CD4-positive, alpha-beta T cell (primary cell): ENCODE data around the gene ATP2A3. TPM values are rescaled to one million over a fixed set of nuclear protein-coding genes. Genes with fewer than 3 reads are reported as not detected.

Source experiments
- ATAC-seq: fragments of 200-7000 bp; cut with Tn5 transposase; one replicate; pipeline ENCODE4 v1.10.0; 2022; ENCODE audit warnings: mild to moderate bottlenecking; ENCODE audit not compliant: poor library complexity
- CTCF ChIA-PET: fragments of 350-600 bp; sonication (Branson Sonifier 250); formaldehyde crosslinking; loops from one replicate; lab custom pipeline; 2021; ENCODE audit warnings: antibody characterized with exemption, inconsistent platforms; lab: Charles Lee
- POLR2A ChIA-PET: fragments of 350-600 bp; sonication (Branson Sonifier 250); formaldehyde crosslinking; loops from one replicate; lab custom pipeline; 2021; ENCODE audit warnings: antibody characterized with exemption, inconsistent platforms; lab: Charles Lee
- DNase-seq, 14 experiments: peaks; one replicate each; pipeline ENCODE4 v3.0.0-alpha.2; 2013 to 2020; ENCODE audit warnings: mixed read lengths in 2 of 14
- H3K27ac ChIP-seq, 2 donors: one replicate each; pipeline versions ENCODE4 v1.5.1 to v1.7.0; 2013; ENCODE audit warnings: low read length in 2 of 2, low read depth in 1 of 2, mild to moderate bottlenecking in 1 of 2
- H3K27me3 ChIP-seq, 2 experiments: 1 replicate in 1 of 2; 2 replicates in 1 of 2; pipeline versions ENCODE4 v1.6.1 to v1.7.0; 2013; ENCODE audit warnings: low read length in 2 of 2, control low read depth in 1 of 2, mild to moderate bottlenecking in 1 of 2, moderate library complexity in 1 of 2; ENCODE audit not compliant: insufficient read depth in 2 of 2, control insufficient read depth in 1 of 2
- H3K36me3 ChIP-seq: one replicate; pipeline ENCODE4 v1.6.1; 2013; ENCODE audit warnings: low read length, control low read depth; ENCODE audit not compliant: insufficient read depth
- H3K4me1 ChIP-seq: one replicate; pipeline ENCODE4 v1.6.1; 2013; ENCODE audit warnings: low read length, control low read depth; ENCODE audit not compliant: insufficient read depth
- H3K4me3 ChIP-seq: one replicate; pipeline ENCODE4 v1.5.1; 2013; ENCODE audit warnings: mild to moderate bottlenecking, low read length, moderate library complexity
- H3K9me3 ChIP-seq, 2 experiments: 1 replicate in 1 of 2; 2 replicates in 1 of 2; pipeline versions ENCODE4 v1.6.1 to v1.7.0; 2013; ENCODE audit warnings: low read length in 2 of 2, mild to moderate bottlenecking in 2 of 2, control low read depth in 1 of 2, moderate library complexity in 1 of 2; ENCODE audit not compliant: control insufficient read depth in 1 of 2, insufficient read depth in 1 of 2
- H3K27ac Mint-ChIP-seq: one replicate; pipeline ENCODE4 v1.8.0; 2020; ENCODE audit warnings: mixed read lengths
- H3K27me3 Mint-ChIP-seq: one replicate; pipeline ENCODE4 v1.8.0; 2021; ENCODE audit warnings: mixed read lengths
- H3K36me3 Mint-ChIP-seq: one replicate; pipeline ENCODE4 v1.8.0; 2021; ENCODE audit warnings: low read depth, mixed read lengths
- H3K4me1 Mint-ChIP-seq: one replicate; pipeline ENCODE4 v1.8.0; 2021; ENCODE audit warnings: low read depth, mixed read lengths
- H3K4me3 Mint-ChIP-seq: one replicate; pipeline ENCODE4 v1.8.0; 2020; ENCODE audit warnings: mild to moderate bottlenecking, mixed read lengths
- H3K9me3 Mint-ChIP-seq: one replicate; pipeline ENCODE4 v1.8.0; 2020; ENCODE audit warnings: mixed read lengths
- CTCF ChIP-seq: fragments of 200-600 bp; IDR thresholded peaks from one replicate; pipeline ENCODE4 v1.8.0; 2022; ENCODE audit warnings: antibody characterized with exemption, mild to moderate bottlenecking
- intact Hi-C, 2 experiments: fragments of 100-400 bp; cut with DNase I in 1 of 2; cut with micrococcal nuclease in 1 of 2; formaldehyde crosslinking; loops; one replicate each; pipeline versions ENCODE4 v1.15.1 to v1.9.0; 2023 to 2025; cut with DNase I, micrococcal nuclease
- total RNA-seq, 174 experiments: library from RNA in 2 of 174; stranded (reverse) in 2 of 174; gene quantifications; one replicate each; pipeline ENCODE4 v1.2.3 and lab custom pipeline; 2021 to 2026

The ATP2A3 gene
- total RNA-seq, 2 experiments from 2014 or later: 197 to 199 TPM

- ATAC-seq (no peak), DNase-seq (peak in 1 of 14 experiments; percentile 48)
- Histone ChIP-seq H3K36me3 (peaks cover 4% of the 10 kb centered on the region), H3K9me3 (peaks cover 0 to 3% of the 10 kb centered on the region in 2 experiments), H3K4me3 (no peak overlapping the region), H3K27ac (no peak overlapping the region), H3K4me1 (peaks cover 57% of the 10 kb centered on the region), H3K27me3 (no peaks in the 10 kb centered on the region)
- Mint-ChIP-seq H3K4me3 (peak overlapping the region; percentile 45), H3K9me3 (no peaks in the 10 kb centered on the region), H3K27me3 (no peaks in the 10 kb centered on the region), H3K4me1 (peaks cover 57% of the 10 kb centered on the region), H3K36me3 (no peaks in the 10 kb centered on the region), H3K27ac (peak overlapping the region; percentile 82)
- TF ChIP-seq CTCF: no peak
- POLR2A ChIA-PET: interaction anchor here (1.1 kb wide), 1 partner anchor 44 kb away, joined by 3 read pairs; the partner anchor contains the start of gene NCBP3
- CTCF ChIA-PET: no interaction called here
- intact Hi-C loops: no loop called here
These were observed 74.0 kb downstream of the ATP2A3 start for GRCh38 chr17:3890082-3890877.

DNA sequence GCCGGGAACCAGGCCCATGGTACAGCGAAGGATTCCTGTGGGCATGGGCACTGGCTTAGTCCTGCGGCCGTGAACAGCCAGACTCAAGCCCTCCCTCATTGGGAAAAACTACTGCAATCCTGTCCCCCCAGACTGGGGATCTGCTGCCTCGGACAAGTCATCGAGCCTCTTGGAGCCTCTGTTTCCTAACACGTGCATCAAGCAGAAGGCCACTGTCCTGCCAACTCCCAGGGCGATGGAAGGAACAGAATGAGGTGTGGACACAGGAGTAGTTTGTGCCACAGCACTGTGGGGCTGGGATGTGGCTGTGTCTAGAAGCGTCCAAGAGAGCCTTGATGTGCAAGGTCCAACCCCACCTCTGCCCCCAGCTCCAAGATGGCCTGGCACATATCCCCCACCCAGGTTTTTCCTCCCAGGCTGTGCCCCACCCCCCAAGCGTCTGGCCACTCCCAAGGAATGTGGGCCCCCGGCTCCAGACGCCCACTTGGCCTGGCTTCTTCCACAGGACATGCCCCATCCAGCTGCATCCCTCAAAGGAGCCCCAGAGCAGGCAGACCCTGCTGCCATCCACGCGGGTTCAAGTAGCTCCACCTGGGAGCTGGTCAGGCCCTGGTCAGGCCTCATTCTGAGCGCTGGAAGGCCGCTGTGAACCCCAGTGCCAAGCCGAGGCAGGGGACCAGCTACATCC, 74.8 kb downstream of the ATP2A3 start:
- Histone ChIP-seq H3K9me3 (peaks cover 0 to 3% of the 10 kb centered on the region in 2 experiments), H3K27me3 (no peaks in the 10 kb centered on the region), H3K4me1 (peaks cover 57% of the 10 kb centered on the region), H3K36me3 (peaks cover 9% of the 10 kb centered on the region), H3K27ac (no peak overlapping the region), H3K4me3 (no peak overlapping the region)
- peak overlapping the region; percentile 33 for H3K27ac Mint-ChIP-seq
- DNase-seq (no peak), ATAC-seq (no peak)
- ChIA-PET POLR2A (no interaction called here), CTCF (no interaction called here)
- intact Hi-C loops: no loop called here
- H3K27me3 Mint-ChIP-seq: no peaks in the 10 kb centered on the region
- no peaks in the 10 kb centered on the region for H3K9me3 Mint-ChIP-seq
- H3K4me1 Mint-ChIP-seq: peaks cover 57% of the 10 kb centered on the region
- TF ChIP-seq CTCF: no peak
- H3K36me3 Mint-ChIP-seq: peaks cover 6% of the 10 kb centered on the region
- peak overlapping the region; percentile 11 for H3K4me3 Mint-ChIP-seq

GRCh38 chr17:3888343-3889171, 75.7 kb downstream of the ATP2A3 start:
- Histone ChIP-seq H3K27me3 (no peaks in the 10 kb centered on the region), H3K36me3 (peaks cover 15% of the 10 kb centered on the region), H3K9me3 (peaks cover 0 to 3% of the 10 kb centered on the region in 2 experiments), H3K27ac (no peak overlapping the region), H3K4me3 (no peak overlapping the region), H3K4me1 (peaks cover 51% of the 10 kb centered on the region)
- ChIA-PET POLR2A (no interaction called here), CTCF (no interaction called here)
- Mint-ChIP-seq H3K4me1 (peaks cover 51% of the 10 kb centered on the region), H3K9me3 (no peaks in the 10 kb centered on the region), H3K27ac (peak overlapping the region; percentile 85), H3K27me3 (no peaks in the 10 kb centered on the region), H3K4me3 (no peak overlapping the region), H3K36me3 (peaks cover 6% of the 10 kb centered on the region)
- no peak for ATAC-seq
- intact Hi-C loops: no loop called here
- DNase-seq: peak in 1 of 14 experiments; percentile 27
- no peak for TF ChIP-seq CTCF
